ENCODE data around the gene NCLN.
A peak's percentile ranks its signal among the peaks of the same experiment; 100 is the strongest.
"Not testable (repeated sequence)": the region's sequence is repeated elsewhere in the genome, so short reads cannot be mapped to it uniquely, and the experiment has no call there.

Gene NCLN

DNA sequence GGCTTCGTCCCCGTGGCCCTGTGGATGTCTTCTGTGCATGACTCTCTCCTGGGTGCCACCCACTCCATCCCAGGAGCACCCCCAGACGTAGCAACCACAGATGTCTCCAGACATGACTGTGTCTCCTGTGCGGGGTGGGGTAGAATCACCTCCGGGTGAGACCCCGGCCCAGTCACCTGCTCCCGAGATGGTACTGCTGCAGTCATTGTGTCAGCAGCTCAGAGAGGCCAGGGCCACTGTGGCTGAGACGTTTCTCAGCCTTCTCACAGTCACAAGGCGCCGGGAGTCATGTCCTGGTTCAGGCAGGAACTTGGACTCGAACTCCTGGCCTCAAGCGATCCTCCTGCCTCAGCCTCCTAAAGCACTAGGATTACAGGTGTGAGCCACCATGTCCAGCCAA is 16.6 kb downstream of the NCLN start:
- no peak for DNase-seq

DNA sequence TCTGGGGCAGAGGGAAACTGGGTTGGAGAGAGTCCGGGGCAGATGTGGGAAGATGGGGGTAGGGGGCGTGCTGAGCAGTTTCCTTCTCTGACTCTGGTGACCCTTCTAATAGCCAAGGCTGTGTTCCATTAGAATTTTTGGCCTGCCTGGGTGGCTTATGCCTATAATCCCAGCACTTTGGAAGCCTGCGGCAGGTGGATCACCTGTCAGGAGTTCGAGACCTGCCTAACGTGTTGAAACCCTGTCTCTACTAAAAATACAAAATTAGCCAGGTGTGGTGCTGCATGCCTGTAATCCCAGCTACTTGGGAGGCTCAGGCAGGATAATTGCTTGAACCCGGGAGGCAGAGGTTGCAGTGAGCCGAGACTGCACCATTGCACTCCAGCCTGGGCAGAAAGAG is 17.2 kb downstream of the NCLN start:
- not testable (repeated sequence) for DNase-seq

GRCh38 chr19:3203805-3204645 is 18.3 kb downstream of the NCLN start:
- no peak for DNase-seq

GRCh38 chr19:3204646-3205275 is 19.0 kb downstream of the NCLN start:
- DNase-seq = no peak

DNA sequence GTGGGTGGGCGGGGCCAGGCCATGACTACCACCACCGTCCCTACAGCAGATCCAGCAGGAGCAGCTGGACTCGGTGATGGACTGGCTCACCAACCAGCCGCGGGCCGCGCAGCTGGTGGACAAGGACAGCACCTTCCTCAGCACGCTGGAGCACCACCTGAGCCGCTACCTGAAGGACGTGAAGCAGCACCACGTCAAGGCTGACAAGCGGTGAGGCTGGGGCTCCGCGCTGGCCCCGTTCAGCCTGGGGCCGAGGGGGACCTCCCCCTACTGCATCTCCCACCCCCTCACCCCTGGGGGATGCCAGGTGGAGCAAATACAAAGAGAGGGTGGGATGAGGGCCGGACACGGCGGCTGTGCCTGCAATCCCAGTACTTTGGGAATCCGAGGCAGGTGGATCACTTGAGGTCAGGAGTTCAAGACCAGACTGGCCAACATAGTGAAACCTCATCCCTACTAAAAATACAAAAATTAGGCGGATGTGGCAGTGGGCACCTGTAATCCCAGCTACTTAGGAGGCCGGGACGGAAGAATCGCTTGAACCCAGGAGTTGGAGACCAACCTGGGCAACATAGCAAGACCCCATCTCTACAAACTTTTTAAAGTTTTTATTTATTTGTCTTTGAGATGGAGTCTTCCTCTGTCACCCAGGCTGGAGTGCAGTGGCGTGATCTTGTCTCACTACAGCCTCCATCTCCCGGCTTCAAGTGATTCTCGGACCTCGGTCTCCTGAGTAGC is 20.7 kb downstream of the NCLN start:
- DNase-seq = no peak

GRCh38 chr19:3207461-3208242 is 21.9 kb downstream of the NCLN start:
- DNase-seq = no peak

GRCh38 chr19:3208317-3209207 is 22.8 kb downstream of the NCLN start:
- no peak for DNase-seq

DNA sequence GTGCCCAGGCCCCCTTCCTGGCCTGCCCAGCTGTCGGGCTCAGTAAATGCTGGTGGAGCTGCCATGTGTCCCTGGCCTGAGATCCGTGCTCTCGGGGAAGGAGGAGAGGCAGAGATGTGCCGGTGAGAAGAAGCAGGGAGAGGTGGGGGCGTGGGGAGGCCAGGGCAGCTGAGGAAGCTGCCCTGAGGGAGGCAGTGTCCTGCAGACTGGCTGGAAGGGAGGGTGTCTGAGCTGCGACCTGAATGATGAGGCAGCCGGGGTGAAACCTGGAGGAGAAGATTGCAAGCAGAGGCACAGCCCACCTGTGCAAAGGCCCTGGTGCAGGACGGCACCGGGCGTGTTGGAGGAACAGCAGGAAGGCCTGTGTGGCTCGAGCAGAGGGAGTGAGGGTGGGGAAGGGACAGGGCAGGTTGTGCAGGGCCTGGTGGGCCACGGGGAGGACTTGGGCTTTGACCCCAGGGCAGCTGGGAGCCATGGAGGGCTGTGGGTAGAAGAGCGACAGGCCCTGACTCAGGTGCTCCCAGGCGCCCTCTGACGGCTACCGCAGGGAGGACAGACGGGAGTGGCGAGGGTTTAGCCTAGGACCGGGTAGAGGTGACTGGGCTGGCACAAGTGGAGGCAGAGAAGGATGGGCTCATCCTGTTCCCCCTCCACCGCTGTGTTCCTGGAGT is 24.8 kb downstream of the NCLN start:
- peak; percentile 20 for DNase-seq

DNA sequence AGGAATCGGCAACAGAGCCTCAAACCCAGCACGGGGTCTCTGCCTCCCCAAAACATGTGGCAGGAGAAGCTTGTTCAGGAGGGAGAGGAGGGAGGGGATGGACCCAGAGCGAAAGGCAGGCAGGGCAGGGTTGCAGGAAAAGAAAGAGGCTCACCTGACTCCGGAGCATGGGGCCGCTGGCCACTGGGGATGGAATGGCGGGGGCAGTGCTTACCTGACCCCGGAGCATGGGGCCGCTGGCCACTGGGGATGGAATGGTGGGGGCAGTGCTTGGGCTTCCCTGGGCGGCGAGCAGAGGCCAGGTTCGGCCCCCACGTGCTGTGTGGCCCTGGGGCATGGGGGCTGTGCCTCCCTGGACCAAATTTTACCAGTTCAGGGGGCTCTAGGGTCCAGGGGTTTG is 25.5 kb downstream of the NCLN start:
- no peak for DNase-seq

DNA sequence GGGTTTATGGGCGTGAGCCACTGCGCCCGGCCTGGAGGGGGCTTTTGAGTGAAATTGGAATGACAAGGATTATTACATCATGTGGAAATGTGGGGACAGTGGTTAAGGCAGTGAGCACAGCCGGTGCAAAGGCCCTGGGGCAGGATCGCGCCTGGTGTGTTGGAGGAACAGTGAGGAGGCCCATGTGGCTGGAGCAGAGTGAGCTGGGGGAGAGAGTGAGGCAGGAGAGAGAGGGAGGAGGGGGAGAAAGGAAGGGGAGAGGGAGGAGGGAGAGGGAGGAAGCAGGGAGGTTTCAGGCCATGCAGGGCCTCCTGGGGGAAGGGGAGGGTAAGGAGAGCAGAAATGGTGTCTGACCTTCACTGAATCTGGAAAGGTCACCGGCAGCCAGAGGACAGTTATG is 27.4 kb downstream of the NCLN start:
- DNase-seq = no peak

DNA sequence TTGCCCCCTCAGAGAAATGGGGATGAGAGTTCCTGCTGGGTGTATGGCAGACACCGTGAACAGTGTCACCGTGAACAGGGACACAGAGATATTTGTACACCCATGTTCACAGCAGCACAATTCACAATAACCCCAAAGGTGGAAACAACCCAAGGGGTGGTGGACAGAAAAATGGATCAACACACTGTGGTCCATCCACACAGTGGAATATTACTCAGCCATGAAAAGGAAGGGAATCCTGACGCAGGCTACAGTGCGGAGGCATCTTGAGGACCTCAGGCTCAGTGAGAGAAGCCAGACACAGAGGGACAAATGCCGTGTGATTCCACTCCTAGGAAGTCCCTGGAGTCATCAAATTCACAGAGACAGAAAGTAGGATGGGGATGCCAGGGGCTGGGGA is 31.1 kb downstream of the NCLN start:
- DNase-seq = no peak

DNA sequence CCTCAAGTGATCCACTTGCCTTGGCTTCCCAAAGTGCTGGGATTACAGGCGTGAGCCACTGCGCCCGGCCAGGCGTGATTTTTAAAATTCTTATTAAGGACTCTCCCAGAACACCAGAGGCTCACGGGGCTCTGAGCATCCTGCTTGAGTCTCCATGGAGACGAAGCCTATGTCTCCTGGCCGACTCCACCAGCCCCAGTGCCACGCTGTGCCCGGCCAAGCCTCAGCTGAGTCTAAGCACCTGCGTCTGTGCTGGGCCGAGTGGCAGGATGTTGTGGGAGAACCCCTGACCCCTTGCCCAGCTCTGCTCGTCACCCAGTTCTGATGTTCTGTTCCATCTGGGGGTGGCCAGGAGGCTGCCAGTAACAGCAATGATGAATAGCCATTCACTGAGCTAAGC is 34.8 kb downstream of the NCLN start:
- DNase-seq = no peak

DNA sequence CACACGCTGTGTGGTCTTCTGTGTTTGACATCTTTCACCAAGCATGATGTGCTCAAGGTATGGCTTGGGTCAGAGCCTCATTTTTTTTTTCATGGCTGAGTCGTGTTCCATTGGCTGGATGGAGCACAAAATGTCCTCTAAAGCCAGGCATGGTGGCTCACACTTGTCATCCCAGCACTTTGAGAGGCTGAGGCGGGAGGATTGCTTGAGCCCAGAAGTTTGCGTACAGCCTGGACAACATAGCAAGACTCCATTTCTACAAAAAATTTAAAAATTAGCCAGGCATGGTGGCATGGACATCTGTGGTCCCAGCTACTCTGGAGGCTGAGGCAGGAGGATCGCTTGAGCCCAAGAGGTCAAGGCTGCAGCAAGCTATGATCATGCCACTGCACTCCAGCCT is 35.8 kb downstream of the NCLN start:
- DNase-seq = not testable (repeated sequence)

DNA sequence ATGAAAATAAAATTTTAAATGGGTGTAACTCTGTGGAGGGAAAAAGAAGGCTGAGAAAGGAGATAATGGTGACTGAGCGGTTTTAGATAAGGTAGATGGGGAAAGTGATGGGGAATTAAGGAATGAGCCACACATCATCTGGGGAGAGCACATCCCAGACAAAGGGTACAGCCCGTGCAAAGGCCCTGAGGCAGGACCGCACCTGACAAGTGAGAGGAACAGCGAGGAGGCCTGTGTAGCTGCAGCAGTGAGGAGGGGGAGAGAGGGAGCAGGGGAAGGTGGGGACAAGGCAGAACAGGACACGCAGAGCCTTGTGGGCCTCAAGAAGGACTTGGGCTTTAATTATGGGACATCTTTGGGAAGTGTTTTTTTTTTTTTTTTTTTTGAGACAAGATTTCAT is 37.0 kb downstream of the NCLN start:
- no peak for DNase-seq

- no peak for DNase-seq
Measured at GRCh38 chr19:3224346-3225168, 38.8 kb downstream of the NCLN start, which contains the start of gene CELF5. Gene CELF5 (plus strand): TSS chr19:3224661. CDS start chr19:3224740, 79 bp downstream.

GRCh38 chr19:3225169-3225485 is 39.4 kb downstream of the NCLN start:
- no peak for DNase-seq

- DNase-seq = no peak
Measured at GRCh38 chr19:3225677-3226093, 40.0 kb downstream of the NCLN start.

- DNase-seq = no peak
Measured at GRCh38 chr19:3227054-3227626, 41.4 kb downstream of the NCLN start.

GRCh38 chr19:3229346-3229743 is 43.6 kb downstream of the NCLN start:
- no peak for DNase-seq

- no peak for DNase-seq
Measured at GRCh38 chr19:3229888-3230496, 44.3 kb downstream of the NCLN start.

All from NCI-H1694 (cell line).